Keratinocyte (primary cell): ENCODE data around the gene PSMD8.

Experiments
- EZH2 ChIP-seq: IDR thresholded peaks from one replicate; pipeline ENCODE4 v1.6.1; 2012; ENCODE audit warnings: inconsistent platforms, mild to moderate bottlenecking, low read length, moderate library complexity
- TF ChIP-seq, protein P1 (sequence below), 3 experiments: IDR thresholded peaks in 1 of 3; conservative IDR thresholded peaks in 1 of 3; optimal IDR thresholded peaks in 1 of 3; 2 replicates in 2 of 3; 3 replicates in 1 of 3; pipeline versions ENCODE3 to v1.5.1; 2011; ENCODE audit warnings: low read length in 3 of 3, mild to moderate bottlenecking in 3 of 3, moderate library complexity in 2 of 3, control low read depth in 1 of 3, inconsistent platforms in 1 of 3; ENCODE audit not compliant: insufficient read depth in 2 of 3; ENCODE audit errors: extremely low read depth in 1 of 3

DNA sequence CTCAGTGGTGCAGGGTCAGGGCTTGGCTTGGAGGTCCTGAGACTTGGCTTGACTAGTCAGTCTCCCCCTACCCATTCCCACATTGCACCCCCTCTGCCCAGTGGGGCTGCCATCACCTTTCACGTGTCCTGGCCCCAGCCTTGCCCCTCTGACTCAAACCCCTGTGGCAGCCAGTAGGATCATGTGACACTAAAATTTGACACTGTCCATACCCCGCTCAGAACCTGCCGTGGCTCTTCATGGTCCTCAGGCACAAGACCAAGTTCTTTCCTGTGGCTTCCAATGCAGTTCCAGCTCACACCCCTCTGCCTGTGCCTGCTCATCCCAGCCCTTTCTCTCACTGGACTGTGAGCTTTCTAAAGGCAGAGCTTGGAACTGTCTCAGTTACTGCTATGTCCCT is 2.2 kb downstream of the PSMD8 start:
- TF ChIP-seq, protein P1, sequence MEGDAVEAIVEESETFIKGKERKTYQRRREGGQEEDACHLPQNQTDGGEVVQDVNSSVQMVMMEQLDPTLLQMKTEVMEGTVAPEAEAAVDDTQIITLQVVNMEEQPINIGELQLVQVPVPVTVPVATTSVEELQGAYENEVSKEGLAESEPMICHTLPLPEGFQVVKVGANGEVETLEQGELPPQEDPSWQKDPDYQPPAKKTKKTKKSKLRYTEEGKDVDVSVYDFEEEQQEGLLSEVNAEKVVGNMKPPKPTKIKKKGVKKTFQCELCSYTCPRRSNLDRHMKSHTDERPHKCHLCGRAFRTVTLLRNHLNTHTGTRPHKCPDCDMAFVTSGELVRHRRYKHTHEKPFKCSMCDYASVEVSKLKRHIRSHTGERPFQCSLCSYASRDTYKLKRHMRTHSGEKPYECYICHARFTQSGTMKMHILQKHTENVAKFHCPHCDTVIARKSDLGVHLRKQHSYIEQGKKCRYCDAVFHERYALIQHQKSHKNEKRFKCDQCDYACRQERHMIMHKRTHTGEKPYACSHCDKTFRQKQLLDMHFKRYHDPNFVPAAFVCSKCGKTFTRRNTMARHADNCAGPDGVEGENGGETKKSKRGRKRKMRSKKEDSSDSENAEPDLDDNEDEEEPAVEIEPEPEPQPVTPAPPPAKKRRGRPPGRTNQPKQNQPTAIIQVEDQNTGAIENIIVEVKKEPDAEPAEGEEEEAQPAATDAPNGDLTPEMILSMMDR (optimal IDR thresholded peaks at IDR 0.05 in 1 of 3, IDR thresholded peaks at IDR 0.05 in 1 of 3, conservative IDR thresholded peaks at IDR 0.05 in 1 of 3; ENCODE audit: extremely low read depth in 1 of 3, insufficient read depth in 2 of 3, low read length in 3 of 3), result no peak
- TF ChIP-seq EZH2, result no peak
